Measurements from ENCODE around the gene RNASEH2B. TPM values are rescaled to one million over a fixed set of nuclear protein-coding genes. Genes with fewer than 3 reads are reported as not detected.

RNASEH2B gene
- total and polyA plus RNA-seq, 12 donors: 23.5 to 77.1 (median 33.0) TPM

GRCh38 chr13:51005566-51005965, 96.0 kb downstream of the RNASEH2B start:
- DNase-seq: no peak
- TF ChIP-seq CTCF (IDR thresholded peaks at IDR 0.05) (no peak), POLR2A (IDR thresholded peaks at IDR 0.05) (no peak)
- WGBS, 4 donors: 62 to 70% (median 68%) methylated on average over 4 of the region's 4 CpGs
- Histone ChIP-seq H3K27ac (no peak overlapping the region), H3K36me3 (replicated peaks in 1 of 2) (no peaks in the 10 kb centered on the region), H3K4me3 (no peak overlapping the region), H3K4me1 (replicated peaks in 1 of 2) (peaks cover 0 to 4% of the 10 kb centered on the region in 2 donors), H3K27me3 (no peaks in the 10 kb centered on the region), H3K9me3 (replicated peaks in 1 of 3) (no peaks in the 10 kb centered on the region)
- intact Hi-C loops (cut with DNase I): no loop called here

Other genes with a start within 250 kb of the RNASEH2B start
- gene DLEU7, start 66.1 kb upstream of the RNASEH2B start, total RNA-seq: 1 to 10 TPM in 4 of 9 donors, under 1 TPM in 5; 0.36 to 2.2 (median 0.84) TPM
- gene DLEU7, start 66.1 kb upstream of the RNASEH2B start, polyA plus RNA-seq: under 1 TPM; 0.24 to 0.35 (median 0.27) TPM
- gene C13orf42, start 201.5 kb downstream of the RNASEH2B start, total RNA-seq: not detected
- gene C13orf42, start 201.5 kb downstream of the RNASEH2B start, polyA plus RNA-seq: not detected

All from adrenal gland (tissue), 12 donors.